Esophagus (tissue), 2 donors: ENCODE results near the gene FCHSD2. TPM values are rescaled to one million over a fixed set of nuclear protein-coding genes. Genes with fewer than 3 reads are reported as not detected.
"Not testable (repeated sequence)": the region's sequence is repeated elsewhere in the genome, so short reads cannot be mapped to it uniquely, and the experiment has no call there.

ENCODE experiments used
- H3K27ac ChIP-seq, 2 donors: one replicate each; pipeline ENCODE4 v1.5.1; 2013; ENCODE audit warnings: low read depth in 2 of 2, mild to moderate bottlenecking in 2 of 2, inconsistent platforms in 1 of 2, low read length in 1 of 2, moderate library complexity in 1 of 2
- H3K27me3 ChIP-seq, 2 donors: one replicate each; pipeline ENCODE4 v1.6.1; 2013; ENCODE audit warnings: low read length in 2 of 2, control low read depth in 1 of 2, mild to moderate bottlenecking in 1 of 2; ENCODE audit not compliant: insufficient read depth in 2 of 2, control insufficient read depth in 1 of 2
- H3K36me3 ChIP-seq, 2 donors: one replicate each; pipeline ENCODE4 v1.6.1; 2013; ENCODE audit warnings: low read length in 1 of 2; ENCODE audit not compliant: control insufficient read depth in 2 of 2, insufficient read depth in 2 of 2
- H3K4me1 ChIP-seq, 2 donors: one replicate each; pipeline ENCODE4 v1.6.1; 2013; ENCODE audit warnings: low read length in 1 of 2; ENCODE audit not compliant: control insufficient read depth in 2 of 2, insufficient read depth in 2 of 2
- H3K4me3 ChIP-seq, 2 donors: one replicate each; pipeline ENCODE4 v1.5.1; 2013; ENCODE audit warnings: low read length in 2 of 2, mild to moderate bottlenecking in 2 of 2, low read depth in 1 of 2, moderate library complexity in 1 of 2
- H3K9me3 ChIP-seq, 2 donors: one replicate each; pipeline ENCODE4 v1.6.1; 2013; ENCODE audit warnings: mild to moderate bottlenecking in 2 of 2, low read depth in 1 of 2, low read length in 1 of 2, moderate library complexity in 1 of 2; ENCODE audit not compliant: control insufficient read depth in 2 of 2, insufficient read depth in 1 of 2
- WGBS, 2 donors: extraction: QIAGEN DNeasy Blood & Tissue Kit; methylation state at CpG; one replicate each; pipeline ENCODE4 v1.1.7; 2013; 5-methylcytosine and 5-hydroxymethylcytosine counted together
- polyA plus RNA-seq, 2 donors: library from polyadenylated mRNA; stranded (reverse); fragments of 200-250 nt; gene quantifications; one replicate each; pipeline ENCODE4 v1.2.3, GENCODE V29; 2013
- donor health status: healthy with polysubstance abuse.
- donor health status: Bipolar disorder and iron deficiency.

FCHSD2 gene
- polyA plus RNA-seq, 2 donors: 3.7 to 4.7 TPM

GRCh38 chr11:72802822-72803221 is 339.3 kb downstream of the FCHSD2 start:
- Histone ChIP-seq H3K4me3 (no peak overlapping the region), H3K27ac (no peak overlapping the region), H3K4me1 (no peaks in the 10 kb centered on the region), H3K27me3 (no peaks in the 10 kb centered on the region), H3K36me3 (no peaks in the 10 kb centered on the region), H3K9me3 (no peaks in the 10 kb centered on the region)
- WGBS, 2 donors: 88 to 91% methylated on average over 5 to 6 of the region's 6 CpGs

GRCh38 chr11:72799441-72799840 is 342.7 kb downstream of the FCHSD2 start:
- Histone ChIP-seq H3K4me1 (no peaks in the 10 kb centered on the region), H3K4me3 (no peak overlapping the region), H3K9me3 (no peaks in the 10 kb centered on the region), H3K27ac (no peak overlapping the region), H3K27me3 (no peaks in the 10 kb centered on the region), H3K36me3 (no peaks in the 10 kb centered on the region)
- WGBS, 2 donors: 56 to 60% methylated on average over 4 of the region's 4 CpGs

- Histone ChIP-seq H3K27ac (no peak overlapping the region), H3K36me3 (no peaks in the 10 kb centered on the region), H3K4me1 (no peaks in the 10 kb centered on the region), H3K9me3 (no peaks in the 10 kb centered on the region), H3K27me3 (no peaks in the 10 kb centered on the region), H3K4me3 (no peak overlapping the region)
- WGBS, 2 donors: 65 to 77% methylated on average over 4 of the region's 4 CpGs
These were observed 343.8 kb downstream of the FCHSD2 start for GRCh38 chr11:72798361-72798760.

GRCh38 chr11:72793425-72794367 is 348.4 kb downstream of the FCHSD2 start, which contains the start of gene STARD10:
STARD10 (minus strand) TSS chr11:72794047; CDS start chr11:72781181, 12,866 bp downstream.
- Histone ChIP-seq H3K27me3 (no peaks in the 10 kb centered on the region), H3K9me3 (no peaks in the 10 kb centered on the region), H3K36me3 (no peaks in the 10 kb centered on the region), H3K4me1 (no peaks in the 10 kb centered on the region), H3K4me3 (peak within 1 kb of the TSS; percentile 67 to 75), H3K27ac (peak within 1 kb of the TSS; percentile 94 to 98)
- 2% methylated on average over 55 of the region's 55 CpGs for WGBS, 2 donors

GRCh38 chr11:72793076-72793424 is 349.1 kb downstream of the FCHSD2 start:
- Histone ChIP-seq H3K4me1 (peaks cover 0 to 3% of the 10 kb centered on the region in 2 donors), H3K36me3 (no peaks in the 10 kb centered on the region), H3K27ac (peak overlapping the region; percentile 69 to 94), H3K27me3 (no peaks in the 10 kb centered on the region), H3K4me3 (no peak overlapping the region), H3K9me3 (no peaks in the 10 kb centered on the region)
- whole genome bisulfite sequencing, 2 donors: 59 to 67% methylated on average over 2 of the region's 2 CpGs

GRCh38 chr11:72792437-72793021 is 349.6 kb downstream of the FCHSD2 start:
- Histone ChIP-seq H3K27me3 (no peaks in the 10 kb centered on the region), H3K27ac (peak overlapping the region in 1 of 2 donors; percentile 17), H3K4me3 (no peak overlapping the region), H3K9me3 (no peaks in the 10 kb centered on the region), H3K4me1 (peaks cover 0 to 3% of the 10 kb centered on the region in 2 donors), H3K36me3 (no peaks in the 10 kb centered on the region)
- WGBS, 2 donors: 96 to 99% methylated on average over 3 of the region's 3 CpGs

- not testable (repeated sequence) for H3K4me3 ChIP-seq, H3K27me3 ChIP-seq, H3K4me1 ChIP-seq, H3K36me3 ChIP-seq, H3K9me3 ChIP-seq, H3K27ac ChIP-seq
- WGBS, 2 donors: 78 to 79% methylated on average over 7 of the region's 7 CpGs
These were observed 350.9 kb downstream of the FCHSD2 start for GRCh38 chr11:72791228-72791627.

- no peak overlapping the region for H3K27ac ChIP-seq
- WGBS, 2 donors: 70 to 73% methylated on average over 10 of the region's 10 CpGs
- H3K9me3 ChIP-seq: no peaks in the 10 kb centered on the region
- H3K36me3 ChIP-seq: no peaks in the 10 kb centered on the region
- H3K4me3 ChIP-seq: no peak overlapping the region
- H3K4me1 ChIP-seq: peaks cover 0 to 7% of the 10 kb centered on the region in 2 donors
- no peaks in the 10 kb centered on the region for H3K27me3 ChIP-seq
These were observed 352.5 kb downstream of the FCHSD2 start for GRCh38 chr11:72789493-72790131.

- H3K36me3 ChIP-seq: no peaks in the 10 kb centered on the region
- 71 to 77% methylated on average over 7 of the region's 7 CpGs for WGBS, 2 donors
- no peaks in the 10 kb centered on the region for H3K27me3 ChIP-seq
- H3K27ac ChIP-seq: no peak overlapping the region
- peaks cover 0 to 7% of the 10 kb centered on the region in 2 donors for H3K4me1 ChIP-seq
- no peak overlapping the region for H3K4me3 ChIP-seq
- no peaks in the 10 kb centered on the region for H3K9me3 ChIP-seq
These were observed 353.9 kb downstream of the FCHSD2 start for GRCh38 chr11:72788241-72788640.
